Stimulated activated CD8-positive, alpha-beta memory T cell treated with anti-CD3 and anti-CD28 coated beads, Interleukin-4, amount 100 ng/mL, for 4 hours (primary cell): ENCODE measurements around the gene IARS1.

Source experiments
- DNase-seq, 2 donors: peaks; one replicate each; pipeline ENCODE4 v3.0.0-alpha.2; 2020; ENCODE audit warnings: low read depth in 2 of 2, low spot score in 1 of 2

Gene IARS1

DNA sequence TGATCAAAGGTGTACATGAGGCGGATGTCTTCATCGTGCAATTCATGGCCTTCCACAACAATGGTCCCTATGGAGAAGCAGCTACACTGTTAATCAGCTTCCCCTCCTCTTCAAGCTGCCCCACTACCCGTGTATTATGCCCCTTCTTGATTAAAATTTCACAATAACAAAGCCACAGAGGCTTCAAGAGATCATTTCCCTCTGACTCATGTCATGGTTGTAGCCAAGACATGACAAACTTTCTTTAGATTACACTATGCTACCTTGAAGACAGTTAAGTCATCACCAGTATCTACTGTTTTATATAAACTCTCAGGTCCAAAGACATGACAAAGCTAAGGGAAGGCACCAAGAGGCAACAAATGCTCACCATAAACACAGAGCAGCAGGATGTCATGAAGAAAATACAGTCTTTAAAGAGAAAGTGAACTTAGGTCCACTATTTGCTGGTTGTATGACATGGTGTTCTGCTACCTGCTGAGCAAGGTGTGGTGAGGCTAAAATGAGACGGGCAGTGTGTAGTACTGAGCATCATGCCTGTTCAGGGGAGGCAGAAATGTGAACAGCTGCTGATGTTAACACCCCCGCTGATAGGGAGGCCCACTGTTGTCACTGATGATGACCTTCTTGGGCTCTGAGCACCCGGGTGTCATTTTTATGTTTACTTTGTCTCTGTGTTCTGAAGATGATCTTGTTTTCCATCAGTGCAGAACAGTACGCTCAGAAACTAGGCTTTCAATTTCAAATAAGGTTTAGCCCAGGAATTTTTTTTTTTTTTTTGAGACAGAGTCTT, 48.3 kb downstream of the IARS1 start:
- DNase-seq = no peak
